C4-2B (cell line): ENCODE measurements around the gene HPCAL4.

Source experiments
- CTCF ChIP-seq: fragments of 450-650 bp; conservative IDR thresholded peaks from 2 replicates; pipeline ENCODE4 v1.5.1; 2017; ENCODE audit warnings: mild to moderate bottlenecking
- ZFX ChIP-seq: fragments of 450-650 bp; IDR thresholded peaks from 2 replicates; pipeline ENCODE4 v1.6.1; 2017

- TF ChIP-seq CTCF (no peak), ZFX (no peak)
These were observed at the start of gene HPCAL4 for GRCh38 chr1:39691383-39692151.
